GM18505 (cell line): ENCODE results near the gene INPP5J.
"Not testable (repeated sequence)": the region's sequence is repeated elsewhere in the genome, so short reads cannot be mapped to it uniquely, and the experiment has no call there.

ENCODE experiments used
- ATAC-seq: cut with Tn5 transposase; IDR thresholded peaks from one replicate; pipeline ENCODE4 v1.9.1; 2021; ENCODE audit not compliant: unreplicated experiment
- POLR2A ChIP-seq: IDR thresholded peaks from 4 replicates; pipeline ENCODE4 v1.6.1; 2011; ENCODE audit warnings: borderline replicate concordance; ENCODE audit not compliant: insufficient read depth, insufficient read length; ENCODE audit errors: extremely low read depth

Gene INPP5J

DNA sequence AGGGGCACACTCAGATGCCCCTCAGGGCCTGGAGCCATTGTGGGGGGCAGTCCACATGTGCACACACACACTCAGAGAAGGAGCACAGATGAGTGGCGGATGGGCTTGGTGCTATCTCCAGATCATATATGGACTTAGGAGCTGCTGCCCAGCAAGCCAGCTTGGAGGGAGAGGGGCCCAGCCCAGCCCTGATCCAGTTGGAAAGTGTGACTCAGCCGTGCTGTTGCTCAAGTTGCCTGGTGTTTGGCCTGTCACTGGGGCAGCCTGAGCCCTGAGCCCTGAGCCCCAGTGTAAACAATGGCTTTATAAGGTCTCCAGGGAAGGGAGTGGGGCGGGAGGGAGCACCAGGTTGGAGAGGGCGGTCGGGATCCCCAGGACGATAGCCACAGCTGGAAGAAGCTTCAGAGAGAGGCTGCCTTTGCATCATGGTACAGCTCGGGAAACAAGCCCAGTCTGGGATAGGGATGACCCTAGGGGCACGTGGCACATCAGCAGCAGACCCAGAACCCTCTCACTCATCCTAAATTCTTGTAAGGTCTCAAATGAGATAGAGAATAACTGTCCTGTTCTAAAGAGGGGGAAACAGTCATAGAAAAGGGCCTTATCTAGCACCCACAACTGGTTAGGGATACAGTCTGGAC lies 20.2 kb upstream of the INPP5J start:
- ATAC-seq: no peak
- TF ChIP-seq POLR2A: no peak

DNA sequence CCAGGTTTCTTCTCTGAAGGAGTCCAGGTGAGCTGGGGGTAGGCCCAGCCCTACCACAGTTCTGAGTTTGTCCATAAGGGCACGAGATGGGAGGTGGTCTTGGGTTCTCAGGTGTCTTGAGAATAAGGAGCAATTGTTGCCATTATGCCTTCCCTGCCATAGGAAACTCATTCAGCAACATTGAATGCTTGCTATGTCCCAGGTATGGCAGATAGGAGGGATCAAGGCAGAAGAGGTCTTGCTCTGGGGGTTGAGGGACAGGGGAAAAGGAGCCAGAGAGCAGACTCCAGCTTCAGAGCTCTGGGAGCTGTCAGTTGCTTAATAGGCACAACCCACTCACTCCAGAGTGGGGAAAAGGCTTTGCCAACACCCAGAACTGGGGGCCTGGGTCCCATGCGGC lies 19.7 kb upstream of the INPP5J start:
- no peak for ATAC-seq
- TF ChIP-seq POLR2A: no peak

DNA sequence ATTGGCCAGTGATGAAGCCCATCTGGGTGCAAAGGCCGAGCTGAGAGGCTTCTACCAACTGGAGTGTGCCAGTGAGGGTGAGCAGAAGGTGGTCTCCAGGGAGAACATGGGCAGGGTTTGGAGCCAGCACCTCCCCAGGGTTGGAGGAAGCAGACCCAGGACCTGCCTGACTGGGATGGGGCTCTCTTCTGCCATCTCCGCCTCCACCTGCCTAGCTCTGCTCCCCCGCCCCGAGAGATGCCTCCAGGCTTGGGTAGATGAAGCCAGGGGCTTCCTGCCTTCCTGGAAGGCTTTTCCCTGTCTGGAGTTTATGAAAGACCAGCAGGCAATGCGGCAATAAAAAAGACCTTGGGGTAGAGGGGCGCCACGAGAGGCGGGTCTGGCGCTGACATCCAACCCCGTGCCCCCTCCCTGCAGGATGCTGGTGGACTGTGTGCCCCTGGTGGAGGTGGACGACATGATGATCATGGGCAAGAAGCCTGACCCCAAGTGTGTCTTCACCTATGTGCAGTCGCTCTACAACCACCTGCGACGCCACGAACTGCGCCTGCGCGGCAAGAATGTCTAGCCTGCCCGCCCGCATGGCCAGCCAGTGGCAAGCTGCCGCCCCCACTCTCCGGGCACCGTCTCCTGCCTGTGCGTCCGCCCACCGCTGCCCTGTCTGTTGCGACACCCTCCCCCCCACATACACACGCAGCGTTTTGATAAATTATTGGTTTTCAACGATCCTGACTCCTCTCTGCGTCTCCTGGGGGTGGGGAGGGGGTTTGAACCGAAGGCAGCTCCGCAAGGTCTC lies 18.7 kb upstream of the INPP5J start:
- ATAC-seq: no peak
- no peak for TF ChIP-seq POLR2A

GRCh38 chr22:31104869-31105268 lies 17.9 kb upstream of the INPP5J start:
- no peak for ATAC-seq
- TF ChIP-seq POLR2A: no peak

DNA sequence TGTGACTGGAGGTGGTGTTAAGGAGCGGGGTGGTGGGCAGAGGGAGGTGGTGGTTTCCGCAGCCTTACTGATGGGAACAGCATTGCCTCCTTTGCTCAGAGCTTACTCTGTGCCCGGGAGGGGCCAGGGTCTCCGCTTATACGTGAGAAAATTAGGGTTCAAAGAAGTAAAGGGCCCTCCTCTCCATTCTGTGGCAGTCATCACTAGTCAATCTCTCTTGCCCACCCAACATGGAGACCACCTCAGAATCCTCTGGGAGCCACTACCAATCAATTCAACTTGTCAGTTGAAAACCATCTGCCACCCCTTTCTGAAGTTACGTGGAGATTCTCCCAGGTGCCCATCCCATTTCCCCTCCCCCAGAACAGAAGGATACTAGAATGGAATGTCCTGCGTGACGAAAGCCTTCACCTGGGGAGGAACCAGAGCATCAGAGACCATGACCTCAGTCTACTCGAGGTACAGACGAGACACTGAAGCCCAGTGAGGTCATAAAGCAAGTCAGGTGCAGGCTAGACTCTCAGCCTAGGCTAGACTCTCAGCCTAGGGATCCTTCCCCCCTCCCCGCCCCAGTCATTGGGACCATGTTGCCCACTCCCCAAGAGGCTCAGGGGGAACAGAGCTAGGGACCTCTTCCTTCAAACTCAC lies 17.4 kb upstream of the INPP5J start:
- no peak for TF ChIP-seq POLR2A
- ATAC-seq: no peak

GRCh38 chr22:31106001-31106571 lies 16.7 kb upstream of the INPP5J start:
- TF ChIP-seq POLR2A: no peak
- ATAC-seq: no peak

DNA sequence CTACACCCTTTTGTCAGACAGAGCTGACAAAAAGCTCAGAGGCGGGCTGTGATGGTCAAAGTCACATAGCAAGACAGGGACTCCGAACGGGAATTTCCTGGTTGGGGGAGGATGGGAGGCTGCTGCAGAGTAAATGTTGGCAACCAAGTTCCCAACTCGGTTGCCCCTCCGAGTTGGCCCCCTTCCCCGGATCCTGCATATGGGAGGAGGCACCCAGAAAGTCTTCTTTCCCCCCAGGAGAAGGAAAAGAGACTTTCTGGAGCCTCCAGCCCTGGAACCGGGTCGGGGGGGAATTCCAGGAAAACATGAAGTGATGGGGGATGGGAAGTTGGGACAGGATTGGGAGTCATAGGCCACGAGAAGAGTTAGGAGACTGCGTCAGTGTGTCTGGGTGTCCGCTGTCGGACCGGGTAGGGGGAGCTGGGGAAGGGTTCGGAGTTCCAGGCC lies 16.0 kb upstream of the INPP5J start:
- ATAC-seq: no peak
- no peak for TF ChIP-seq POLR2A

- no peak for ATAC-seq
- no peak for TF ChIP-seq POLR2A
Observed at GRCh38 chr22:31107178-31107893, 15.4 kb upstream of the INPP5J start, which contains the start of gene SELENOM. Gene SELENOM, minus strand, starts transcription at chr22:31107568. Its CDS starts 63 bp downstream, at chr22:31107505.

GRCh38 chr22:31107894-31108218 lies 14.9 kb upstream of the INPP5J start:
- no peak for ATAC-seq
- no peak for TF ChIP-seq POLR2A

- not testable (repeated sequence) for ATAC-seq
Observed at GRCh38 chr22:31112547-31113091, 10.1 kb upstream of the INPP5J start.

DNA sequence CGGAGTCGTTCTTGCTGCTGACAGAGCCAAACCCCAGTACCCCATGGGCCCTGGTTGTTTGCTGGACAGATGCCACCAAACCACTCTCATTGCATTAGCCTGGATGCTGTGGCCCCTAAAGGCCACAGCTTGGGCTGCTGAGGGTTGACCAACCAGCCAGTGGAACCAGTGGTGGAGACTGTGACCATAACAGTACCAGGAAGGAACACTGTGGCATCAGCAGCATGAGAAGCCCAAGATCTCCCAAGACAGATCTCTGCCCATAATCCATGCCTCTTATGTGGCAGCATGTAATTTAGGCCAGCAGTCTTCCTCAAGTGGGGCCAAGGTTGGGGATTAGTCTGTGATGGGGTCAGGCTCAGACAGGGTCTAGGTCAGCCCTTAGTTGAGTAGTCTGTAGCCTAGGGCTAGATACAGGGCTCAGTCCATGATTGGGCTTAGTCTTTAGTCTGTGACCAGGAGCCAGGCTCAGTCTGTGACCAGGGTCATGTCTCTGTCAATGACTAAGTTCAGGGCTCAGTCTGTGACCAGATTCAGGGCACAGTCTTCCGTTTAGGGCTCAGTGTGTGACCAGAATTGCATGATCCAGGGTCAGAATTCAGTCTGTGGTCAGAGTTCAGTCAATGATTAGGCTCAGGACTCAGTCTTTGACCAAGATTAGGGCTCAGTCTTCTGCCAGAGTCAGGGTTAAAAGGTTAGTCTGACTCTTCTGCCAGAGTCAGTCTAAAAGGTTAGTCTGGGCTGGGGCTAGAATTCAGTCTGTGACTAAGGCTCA lies 4.5 kb upstream of the INPP5J start:
- no peak for TF ChIP-seq POLR2A
- no peak for ATAC-seq

DNA sequence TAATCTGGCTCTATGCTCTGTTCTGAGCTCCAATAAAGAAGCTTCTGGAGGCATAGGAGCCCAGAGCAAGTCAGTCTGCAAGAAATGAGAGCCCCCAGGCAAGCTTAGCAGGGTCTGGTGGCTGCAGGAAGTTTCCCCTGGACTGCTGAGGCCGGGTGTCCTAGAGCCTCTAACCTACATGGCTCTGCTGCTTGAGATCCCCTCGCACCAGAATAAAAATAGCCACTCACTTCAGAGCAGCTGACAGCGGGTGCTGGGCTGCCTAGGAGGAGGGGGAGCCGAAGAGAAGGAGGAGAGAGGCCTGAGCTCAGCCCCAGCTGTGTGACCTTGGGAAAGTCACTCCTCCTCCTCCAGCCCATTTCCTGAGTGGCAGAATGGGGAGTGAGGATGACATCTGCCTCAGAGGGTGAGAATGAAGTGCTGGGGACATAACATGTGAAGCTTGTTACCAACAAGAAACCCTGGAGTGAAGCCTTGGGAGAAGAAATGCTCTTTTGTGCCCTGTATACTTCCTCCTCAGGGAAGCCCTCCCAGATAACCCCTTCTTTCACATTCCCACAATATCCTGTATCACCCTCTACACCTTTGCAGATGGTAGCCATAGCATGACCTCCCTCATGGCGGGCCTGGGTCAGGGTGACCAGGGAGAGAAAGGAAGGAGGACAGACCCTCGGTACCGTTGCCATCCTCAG lies 3.6 kb upstream of the INPP5J start:
- TF ChIP-seq POLR2A: no peak
- ATAC-seq: no peak
